ENCODE results near the gene NXN.

DNA sequence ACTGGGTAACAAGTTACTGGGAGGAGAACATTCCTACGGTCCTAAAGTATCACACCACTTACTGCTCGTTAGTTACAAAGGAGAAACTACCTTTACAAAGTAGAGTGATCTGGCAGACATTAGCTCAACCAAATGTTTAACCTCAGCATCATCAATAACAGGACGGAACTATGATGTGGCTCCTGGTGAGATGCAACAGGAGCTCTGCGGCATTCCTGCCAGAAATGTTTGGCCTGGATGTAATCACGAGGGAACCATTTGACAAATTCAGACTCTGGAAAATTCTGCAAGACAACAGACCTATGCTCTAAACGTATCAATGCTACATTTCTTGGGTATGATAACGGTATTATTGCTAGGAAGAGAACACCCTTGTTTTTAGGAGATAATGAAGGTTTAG lies 117.0 kb downstream of the NXN start:
- TF ChIP-seq, protein P1, sequence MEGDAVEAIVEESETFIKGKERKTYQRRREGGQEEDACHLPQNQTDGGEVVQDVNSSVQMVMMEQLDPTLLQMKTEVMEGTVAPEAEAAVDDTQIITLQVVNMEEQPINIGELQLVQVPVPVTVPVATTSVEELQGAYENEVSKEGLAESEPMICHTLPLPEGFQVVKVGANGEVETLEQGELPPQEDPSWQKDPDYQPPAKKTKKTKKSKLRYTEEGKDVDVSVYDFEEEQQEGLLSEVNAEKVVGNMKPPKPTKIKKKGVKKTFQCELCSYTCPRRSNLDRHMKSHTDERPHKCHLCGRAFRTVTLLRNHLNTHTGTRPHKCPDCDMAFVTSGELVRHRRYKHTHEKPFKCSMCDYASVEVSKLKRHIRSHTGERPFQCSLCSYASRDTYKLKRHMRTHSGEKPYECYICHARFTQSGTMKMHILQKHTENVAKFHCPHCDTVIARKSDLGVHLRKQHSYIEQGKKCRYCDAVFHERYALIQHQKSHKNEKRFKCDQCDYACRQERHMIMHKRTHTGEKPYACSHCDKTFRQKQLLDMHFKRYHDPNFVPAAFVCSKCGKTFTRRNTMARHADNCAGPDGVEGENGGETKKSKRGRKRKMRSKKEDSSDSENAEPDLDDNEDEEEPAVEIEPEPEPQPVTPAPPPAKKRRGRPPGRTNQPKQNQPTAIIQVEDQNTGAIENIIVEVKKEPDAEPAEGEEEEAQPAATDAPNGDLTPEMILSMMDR (IDR thresholded peaks at IDR 0.05) = no peak
- no peak for TF ChIP-seq POLR2A (IDR thresholded peaks at IDR 0.05)
